ENCODE measurements around the gene IP6K1.
"Not testable (repeated sequence)": the region's sequence is repeated elsewhere in the genome, so short reads cannot be mapped to it uniquely, and the experiment has no call there.

IP6K1 gene

DNA sequence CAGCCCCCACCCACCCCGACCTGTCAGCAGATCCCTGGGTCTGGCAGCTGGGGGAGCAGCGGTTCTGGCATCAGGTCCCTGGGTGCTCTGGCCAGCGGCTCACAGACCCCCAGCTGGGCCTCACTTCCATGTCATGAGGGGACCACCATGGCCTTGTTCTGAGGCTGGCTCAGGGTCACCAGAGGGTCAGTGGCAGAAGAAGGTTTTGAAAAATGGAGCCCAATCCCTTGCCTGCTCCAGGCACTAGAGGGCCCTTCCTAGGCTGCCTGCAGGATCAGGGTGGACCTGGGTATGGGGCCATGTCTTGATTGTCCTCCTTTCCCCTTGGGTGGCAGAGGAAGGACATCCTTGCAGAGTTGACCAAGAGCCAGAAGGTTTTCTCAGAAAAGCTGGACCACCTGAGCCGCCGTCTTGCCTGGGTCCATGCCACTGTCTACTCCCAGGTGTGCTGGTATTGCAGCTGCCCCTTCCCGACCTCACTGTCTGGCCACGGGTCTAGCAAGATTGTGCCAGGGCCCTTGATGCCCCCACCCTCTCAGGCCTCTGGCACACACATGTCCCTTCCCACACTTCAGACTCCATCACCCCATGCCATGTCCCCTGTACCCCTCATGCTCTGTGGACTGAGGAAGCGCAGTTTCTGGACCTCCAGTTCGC lies 79.8 kb downstream of the IP6K1 start:
- no peak for DNase-seq

DNA sequence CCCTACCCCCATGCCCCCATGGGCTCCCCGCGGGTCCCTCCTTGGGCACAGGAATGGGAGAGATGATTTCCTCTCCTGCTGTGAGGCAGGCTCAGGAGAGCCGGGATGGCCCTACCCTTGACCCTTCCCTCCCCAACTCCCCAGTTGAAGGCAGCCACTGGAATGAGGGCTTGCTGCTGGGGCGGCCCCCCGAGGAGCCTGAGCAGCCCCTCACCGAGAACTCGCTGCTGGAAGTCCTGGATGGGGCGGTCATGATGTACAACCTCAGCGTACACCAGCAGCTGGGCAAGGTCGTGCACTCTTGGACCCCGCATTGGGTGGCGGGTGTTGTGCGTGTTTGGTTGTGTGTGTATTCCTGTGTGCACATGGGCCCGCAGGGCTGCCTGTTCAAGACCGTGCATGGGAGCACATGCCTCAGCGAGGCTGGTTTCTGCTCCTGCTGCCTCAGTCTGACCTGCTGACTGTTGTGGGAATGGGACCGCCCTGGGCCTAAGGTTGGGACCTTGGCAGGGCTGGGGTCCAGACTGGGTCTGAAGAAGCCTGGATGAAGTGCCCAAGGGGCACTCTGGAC lies 80.9 kb downstream of the IP6K1 start:
- DNase-seq: no peak

DNA sequence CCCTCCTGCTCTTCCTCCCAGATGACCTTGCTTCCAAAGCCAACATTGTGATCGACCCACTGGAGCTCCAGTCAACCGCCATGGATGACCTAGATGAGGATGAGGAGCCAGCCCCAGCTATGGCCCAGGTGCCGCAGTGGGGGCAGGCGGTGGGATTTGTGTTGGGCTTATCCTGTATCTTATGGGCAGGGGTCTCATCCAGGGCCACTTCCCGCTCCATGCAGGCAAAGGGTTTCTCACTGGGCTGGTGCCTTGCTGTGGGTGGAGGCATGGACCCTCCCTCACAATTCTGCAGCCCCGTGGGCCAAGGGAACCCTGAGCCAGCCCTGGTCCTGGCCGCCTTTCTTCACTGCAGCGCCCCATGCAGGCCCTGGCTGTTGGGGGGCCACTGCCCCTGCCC lies 81.7 kb downstream of the IP6K1 start:
- no peak for DNase-seq

DNA sequence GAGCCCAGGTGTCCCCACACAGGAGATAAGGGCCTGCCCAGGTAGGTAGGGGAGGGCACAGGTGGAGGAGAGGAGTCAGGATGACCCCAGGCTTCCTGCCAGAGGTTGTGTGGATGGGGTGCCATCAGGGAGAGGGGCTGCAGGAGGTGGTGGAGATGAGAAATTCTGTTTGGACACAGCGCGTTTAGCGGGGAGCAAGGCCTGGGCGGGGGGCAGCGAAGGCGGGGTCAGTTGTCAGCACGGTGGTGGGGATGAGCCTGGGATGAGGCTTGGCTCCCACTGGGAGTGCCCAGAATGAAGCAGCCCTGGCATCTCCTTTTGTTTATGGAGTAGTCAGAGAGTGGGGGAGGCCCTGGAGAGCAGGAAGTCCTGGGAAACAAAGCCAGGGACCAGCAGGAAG lies 82.4 kb downstream of the IP6K1 start:
- DNase-seq: no peak

DNA sequence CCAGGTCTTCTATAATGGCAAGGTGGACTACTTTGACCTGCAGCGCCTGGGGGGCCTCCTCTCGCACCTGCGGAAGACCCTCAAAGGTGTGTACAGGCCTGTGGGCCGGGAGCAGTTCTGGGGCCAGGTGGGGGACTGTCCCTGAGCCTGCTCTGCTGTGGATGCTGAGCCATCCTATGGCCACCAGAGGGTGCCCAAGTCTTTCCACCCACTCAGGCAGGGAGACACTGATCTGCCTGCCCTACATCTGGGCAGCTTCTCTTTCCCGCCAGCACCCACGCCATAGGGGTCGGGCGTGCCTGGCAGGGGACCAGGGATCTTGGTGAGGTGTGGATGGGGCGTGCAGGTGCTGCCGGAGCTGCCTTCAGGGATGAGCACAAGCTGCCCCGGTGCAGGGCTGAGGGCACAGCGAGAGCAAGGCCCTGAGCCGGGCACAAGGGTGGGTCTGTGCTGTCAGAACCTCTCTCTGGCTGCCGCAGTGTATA lies 82.9 kb downstream of the IP6K1 start:
- peak; percentile 55 for DNase-seq

DNA sequence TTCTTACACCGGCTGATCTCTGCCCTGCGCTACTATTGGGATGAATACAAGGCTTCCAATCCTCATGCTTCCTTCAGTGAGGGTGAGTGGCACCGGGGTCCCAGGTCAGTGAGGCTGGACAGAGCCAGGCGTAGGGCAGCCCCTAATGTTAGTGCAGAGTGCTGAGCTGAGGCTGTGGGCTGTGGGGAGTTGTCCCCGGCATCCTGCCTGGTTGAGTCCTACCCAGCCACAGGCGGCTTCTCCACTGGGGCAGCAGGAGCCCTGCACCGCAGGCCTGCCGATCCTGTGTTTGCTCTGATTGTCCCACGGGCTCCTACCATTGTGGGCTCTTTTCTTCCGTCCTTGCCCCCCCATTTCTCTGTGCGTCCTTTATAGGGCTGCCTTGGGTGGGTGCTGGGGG lies 83.7 kb downstream of the IP6K1 start:
- DNase-seq: no peak

DNA sequence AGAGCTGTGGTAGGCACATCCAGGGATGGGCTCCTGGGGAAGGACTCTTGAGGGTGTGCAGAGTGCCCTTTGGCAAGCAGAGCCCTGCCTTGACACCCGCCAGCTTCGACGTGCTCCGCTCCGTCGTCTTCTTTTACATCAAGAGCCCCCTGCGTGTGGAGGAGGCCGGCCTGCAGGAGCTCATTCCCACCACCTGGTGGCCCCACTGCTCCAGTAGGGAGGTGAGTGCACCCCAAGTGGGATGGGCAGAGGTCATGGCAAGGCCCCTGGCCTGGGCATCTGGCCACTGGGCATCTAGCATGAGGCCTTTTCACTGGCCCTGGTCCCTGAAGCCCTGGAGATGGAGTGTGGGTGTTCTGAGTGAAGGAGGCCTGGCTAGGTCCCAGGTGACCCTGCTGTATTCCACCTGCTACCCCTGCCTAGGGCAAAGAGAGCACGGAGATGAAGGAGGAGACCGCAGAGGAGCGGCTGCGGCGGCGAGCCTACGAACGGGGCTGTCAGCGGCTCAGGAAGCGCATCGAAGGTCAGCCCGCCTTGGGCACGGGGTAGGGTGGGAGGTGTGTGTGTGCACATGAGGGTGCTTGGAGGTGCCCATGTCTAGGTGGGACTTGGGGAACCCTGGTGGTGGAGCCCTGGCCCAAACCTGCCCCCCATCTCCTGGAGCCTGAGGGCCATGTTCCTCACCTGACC lies 84.8 kb downstream of the IP6K1 start:
- no peak for DNase-seq

DNA sequence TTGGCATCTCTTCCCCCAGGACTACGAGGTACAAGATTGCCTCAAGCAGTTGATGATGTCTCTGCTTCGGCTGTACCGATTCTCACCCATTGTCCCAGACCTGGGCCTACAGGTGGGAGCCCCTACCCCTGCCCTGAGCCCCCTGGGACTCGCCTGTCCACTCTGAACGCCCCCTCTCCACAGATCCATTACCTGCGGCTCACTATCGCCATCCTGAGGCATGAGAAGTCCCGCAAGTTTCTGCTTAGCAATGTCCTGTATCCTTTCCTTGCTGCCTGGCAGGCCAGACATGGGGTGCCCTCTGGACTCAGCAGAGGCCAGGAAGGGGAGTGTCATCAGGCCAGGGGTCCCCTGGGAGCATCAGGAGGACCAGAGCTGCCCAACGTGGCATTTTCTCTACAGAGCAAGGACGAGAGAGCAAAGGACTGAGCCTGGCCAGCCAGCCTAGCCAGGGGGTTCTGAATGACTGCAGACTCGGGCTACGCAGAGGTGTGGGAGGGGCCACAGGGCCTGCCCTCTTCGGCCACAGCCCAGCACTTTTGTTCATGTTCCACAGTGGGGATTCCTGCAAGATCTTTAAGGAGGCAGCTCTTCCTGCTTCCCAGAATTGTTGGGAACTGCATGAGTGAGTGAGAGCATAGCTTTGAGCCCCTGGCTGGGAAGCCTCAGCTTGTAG lies 85.8 kb downstream of the IP6K1 start:
- no peak for DNase-seq

DNA sequence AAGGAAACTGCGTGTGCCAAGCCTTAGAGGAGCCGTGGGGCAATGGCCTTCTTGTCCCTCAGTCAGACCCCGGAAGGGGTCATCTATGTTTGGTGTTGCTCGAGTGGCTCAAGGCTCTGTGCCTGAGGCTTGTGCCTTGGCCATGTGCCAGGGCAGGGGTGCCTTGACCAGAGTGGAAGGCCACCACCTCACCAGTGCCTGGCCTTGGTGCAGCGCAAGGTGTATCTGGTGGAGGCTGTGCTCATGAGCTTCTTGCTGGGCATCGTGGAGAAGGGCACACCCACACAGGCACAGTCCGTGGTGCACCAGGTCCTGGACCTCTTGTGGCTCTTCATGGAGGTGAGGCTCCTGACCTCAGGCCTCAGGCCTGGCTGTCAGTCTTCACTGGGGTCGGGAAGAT lies 86.3 kb downstream of the IP6K1 start:
- no peak for DNase-seq

DNA sequence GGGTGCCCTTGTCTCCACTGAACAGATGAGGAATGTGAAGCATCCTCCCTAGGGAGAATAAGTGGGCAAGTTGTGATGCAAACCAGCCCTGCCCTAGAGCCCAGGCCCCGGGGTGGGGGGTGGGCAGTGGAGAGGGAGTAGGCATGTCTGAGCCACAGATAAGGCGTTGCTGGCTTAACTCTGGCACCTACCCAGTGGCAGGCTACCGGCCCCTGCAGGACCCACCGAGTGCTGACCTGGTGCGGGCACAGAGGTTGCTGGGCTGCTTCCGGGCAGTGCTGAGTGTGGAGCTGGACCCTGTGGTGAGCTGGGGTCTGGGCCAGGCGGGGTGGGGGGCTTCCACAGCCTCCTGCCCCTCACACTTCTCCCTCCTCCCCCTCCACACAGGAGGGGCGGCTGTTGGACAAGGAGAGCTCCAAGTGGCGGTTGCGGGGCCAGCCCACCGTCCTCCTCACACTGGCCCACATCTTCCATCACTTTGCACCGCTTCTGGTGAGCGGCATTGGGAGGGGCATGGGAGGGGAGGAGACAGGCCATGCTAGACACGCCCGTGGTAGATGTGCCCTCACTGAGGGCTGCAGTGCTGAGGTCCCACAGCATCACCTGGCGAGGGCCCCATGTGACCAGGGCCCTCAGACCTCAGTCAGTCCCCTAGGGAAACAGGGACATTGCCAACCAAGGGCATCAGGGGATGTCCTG lies 86.9 kb downstream of the IP6K1 start:
- no peak for DNase-seq

DNA sequence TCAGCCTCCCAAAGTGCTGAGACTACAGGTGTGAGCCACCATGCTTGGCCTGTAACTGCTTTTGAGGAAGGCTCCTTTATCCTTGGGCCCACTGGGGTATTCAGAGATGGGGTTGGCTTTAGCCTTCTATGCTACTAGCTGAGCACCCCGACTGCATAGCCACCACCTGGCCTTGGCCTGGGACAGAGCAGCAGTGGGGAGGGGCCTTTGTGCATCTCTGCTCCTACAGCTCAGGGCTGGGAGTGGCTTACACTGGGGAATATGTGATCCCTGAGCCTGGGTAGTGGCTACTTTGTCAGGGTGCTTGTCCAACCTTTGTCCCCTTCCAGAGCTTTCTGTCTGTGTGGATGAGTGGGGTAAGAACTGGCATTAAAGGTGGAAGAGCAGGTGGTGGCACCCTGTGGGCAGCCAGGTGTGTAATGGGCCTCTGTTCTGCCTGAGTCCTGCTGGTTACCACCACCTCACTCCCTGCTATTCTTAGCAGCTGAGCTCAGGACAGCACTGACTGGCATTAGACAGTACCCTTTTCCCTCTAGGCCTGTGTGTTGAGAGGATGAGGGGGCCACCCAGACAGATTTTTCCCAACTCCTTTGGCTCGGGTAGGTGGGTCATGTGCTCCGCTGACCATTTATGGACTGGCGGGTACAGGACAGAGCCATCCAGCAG lies 90.9 kb downstream of the IP6K1 start:
- not testable (repeated sequence) for DNase-seq

DNA sequence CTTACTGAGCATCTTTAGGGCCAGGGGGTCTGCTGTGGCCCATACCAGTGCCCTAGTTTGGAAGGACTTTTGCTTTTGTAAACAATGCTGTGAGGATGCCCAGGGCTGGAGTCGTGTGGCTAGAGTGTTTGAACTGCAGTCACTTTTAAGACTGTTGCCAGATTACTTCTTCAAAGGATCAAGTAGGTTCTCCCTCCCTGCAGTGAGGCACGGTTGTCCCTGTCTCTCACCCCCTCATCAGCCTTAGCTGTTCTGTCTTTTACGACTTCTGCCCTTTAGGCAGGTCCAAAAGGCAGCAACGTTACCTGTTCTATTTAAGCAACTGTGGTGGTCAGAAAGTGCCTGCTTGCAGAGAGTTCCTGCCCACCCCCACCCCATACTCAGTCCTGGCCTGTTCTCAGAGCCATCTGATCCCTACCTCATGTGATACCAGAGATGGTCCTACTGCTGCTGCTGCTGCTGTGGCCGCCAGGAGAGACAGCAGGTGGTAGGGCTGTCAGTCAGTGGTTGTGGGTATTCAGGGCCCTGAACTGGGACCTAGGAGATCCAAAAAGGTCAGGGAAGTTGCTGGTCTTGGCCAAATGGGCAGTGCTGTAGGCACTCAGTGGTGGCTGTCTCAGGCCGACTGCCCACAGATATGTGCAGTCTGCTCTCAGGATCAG lies 91.8 kb downstream of the IP6K1 start:
- DNase-seq: not testable (repeated sequence)

DNA sequence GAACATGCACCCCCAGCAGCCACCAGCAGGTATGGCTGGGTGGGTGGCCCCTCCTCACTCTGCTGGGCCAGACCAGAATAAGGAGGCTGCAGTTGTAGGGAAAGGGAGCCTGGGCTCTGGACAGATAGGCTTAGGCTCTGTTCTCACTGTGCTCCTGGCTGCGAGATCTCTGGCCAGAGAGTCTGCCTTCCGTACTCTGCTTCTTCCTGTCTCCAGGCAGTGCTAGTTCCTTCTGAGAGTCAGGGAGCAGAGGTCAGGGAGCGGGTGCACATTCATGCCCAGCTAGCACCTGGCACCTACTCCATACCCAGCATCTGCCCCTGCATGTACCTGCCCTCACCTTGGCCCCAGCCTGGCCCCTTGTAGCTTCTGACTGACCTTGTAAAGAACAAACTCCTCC lies 94.9 kb downstream of the IP6K1 start:
- DNase-seq: not testable (repeated sequence)

DNA sequence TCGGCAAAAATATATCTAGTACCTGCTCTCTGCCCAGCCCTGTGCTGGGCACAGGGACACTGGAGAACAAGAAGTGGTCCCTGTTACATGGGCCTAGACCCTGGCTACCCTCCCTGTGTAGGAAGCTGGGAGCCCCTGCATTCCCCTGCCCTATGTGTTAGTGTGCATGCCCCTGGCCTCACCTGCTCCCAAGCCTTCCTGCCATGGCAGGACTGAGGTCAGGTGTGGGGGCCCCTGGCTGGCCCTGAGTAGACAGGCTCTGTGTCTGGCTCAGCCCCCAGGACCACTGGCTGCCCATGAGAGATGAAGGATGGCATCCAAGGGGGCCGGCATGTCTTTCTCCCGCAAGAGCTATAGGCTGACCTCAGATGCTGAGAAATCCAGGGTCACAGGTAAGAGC lies 95.5 kb downstream of the IP6K1 start:
- DNase-seq: not testable (repeated sequence)

DNA sequence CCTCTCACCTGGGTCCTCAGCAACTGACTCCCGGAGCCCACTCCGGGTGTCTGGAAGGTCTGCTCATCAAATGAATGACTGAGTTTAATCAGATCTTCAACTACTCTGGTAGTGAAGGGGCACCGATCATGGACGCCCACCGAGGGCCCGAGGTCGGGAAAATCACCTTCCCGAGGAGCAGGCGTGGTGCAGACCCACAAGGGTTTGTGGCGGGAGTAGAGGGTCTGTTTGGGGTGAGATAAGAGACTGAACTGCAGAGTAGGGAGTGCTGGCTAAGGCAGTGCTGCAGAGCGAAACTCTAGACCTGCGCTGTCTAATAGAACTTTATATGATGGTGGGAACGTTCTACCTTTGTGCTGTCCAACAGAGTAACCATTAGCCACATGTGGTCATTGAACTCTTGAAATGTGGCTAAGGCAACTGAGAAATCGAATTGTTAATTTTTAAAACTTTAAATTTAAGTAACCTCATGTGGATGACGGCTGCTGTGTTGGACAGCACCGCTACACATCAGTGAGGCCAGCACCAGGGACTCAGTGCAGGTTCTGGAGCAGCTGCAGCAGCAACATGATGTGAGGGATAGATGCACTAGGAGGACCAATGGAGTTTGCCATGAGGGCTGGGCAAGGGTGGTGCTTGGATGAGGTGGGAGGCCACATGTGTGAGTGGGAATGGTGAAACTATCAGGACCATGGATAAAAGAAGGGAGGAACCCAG lies 96.3 kb downstream of the IP6K1 start:
- not testable (repeated sequence) for DNase-seq

DNA sequence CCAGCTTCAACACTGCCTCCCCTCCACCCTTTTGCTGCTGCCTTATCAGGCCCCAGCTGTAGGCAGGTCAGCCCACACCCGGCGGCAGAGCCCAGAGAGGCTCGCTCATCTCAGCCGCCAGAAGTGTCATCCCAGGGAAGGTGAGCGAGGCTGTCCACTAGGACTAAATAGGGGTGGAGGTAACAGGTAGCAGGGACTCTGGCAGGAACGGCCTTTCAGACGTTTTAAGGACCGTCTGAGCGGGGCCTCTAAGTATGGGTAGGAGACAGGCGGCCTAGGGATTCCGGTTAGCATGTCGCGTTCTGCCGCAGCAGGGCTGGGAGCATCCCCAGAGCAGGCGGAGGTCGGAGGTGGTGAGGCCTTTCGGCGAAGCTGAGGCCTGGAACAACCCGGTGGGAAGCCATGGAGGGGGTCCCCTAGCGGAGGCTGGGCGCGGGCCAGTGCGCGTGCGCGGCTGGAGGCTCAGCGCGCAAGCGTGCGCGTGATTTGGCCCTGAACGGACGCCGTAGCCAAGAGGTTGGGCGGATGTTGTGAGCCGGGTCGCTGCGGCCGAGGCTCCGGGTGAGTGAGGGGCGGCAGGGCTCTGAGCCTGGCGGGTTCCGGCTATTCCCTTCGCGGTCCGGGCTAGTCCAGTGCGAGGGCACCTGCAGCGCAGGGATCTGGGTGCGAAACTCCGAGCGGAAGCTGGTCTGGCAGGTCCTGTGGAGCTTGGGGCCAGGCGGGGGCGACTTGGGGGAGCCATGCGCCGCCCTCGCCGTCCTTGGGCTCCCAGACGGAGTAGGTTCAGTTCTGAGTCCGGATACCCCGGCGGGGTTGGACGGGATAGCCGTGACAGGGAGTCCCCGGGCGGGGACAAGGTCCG lies 97.1 kb downstream of the IP6K1 start, which contains the start of the genes MST1 and RNF123:
Gene MST1 (minus strand): TSS at position 429 of the 862 bp plus-strand sequence. CDS start 783 bp downstream, outside the sequence.
Gene RNF123 (plus strand): TSS at position 512 of the 862 bp plus-strand sequence. CDS start 1,609 bp downstream, outside the sequence.
- no peak for DNase-seq

DNA sequence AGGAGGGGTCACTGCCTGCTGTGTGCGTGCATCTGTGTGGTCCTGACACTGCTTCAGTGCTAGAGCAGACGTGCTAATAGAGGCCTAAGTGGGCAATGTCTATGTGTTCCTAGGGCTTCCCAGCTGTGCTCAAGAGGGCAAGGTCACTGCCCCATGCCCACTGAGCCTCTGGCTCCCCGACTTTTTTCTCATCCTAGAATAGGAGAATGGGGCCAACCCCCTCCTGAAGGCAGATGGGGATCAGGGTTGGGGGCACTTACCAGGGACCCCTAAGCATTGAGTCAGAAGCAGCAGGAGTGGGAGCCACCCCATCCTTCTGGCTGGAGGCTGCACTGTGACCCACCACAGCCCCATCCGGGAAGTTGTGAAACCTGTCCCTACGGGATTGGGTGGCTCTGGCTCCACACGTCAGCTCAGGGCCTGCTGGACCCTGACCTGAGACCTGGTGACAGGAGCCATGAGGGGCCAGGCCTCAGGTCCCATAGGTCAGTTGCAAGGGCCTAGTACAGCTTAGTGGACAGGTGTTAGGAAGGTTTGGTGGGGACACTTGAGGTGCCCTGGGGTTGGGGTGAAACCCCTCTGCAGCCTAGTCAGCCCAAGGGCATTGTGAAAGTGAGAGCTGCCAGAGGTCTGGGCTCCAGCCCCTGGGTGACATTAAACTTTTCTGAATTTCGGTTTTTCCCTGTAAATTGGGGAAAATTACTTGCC lies 97.8 kb downstream of the IP6K1 start:
- not testable (repeated sequence) for DNase-seq

DNA sequence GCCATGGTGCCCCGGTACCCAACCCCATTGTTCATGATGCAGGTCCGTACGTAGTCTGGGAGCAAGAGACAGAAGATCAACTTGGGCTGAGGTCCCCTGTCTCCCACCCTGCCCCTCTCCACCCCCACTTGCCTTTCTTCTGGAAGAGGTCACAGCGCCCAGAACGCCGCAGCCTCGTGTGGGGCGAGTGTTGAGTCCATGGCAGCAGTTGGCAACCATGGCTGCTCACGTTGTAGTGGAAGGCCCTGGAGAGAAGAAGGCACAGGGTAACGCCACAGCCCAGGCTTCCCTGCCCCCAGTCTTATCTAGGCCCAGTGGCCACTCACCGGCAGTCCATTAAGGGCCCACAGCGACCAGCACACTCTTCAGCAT lies 98.9 kb downstream of the IP6K1 start:
- DNase-seq: not testable (repeated sequence)

DNA sequence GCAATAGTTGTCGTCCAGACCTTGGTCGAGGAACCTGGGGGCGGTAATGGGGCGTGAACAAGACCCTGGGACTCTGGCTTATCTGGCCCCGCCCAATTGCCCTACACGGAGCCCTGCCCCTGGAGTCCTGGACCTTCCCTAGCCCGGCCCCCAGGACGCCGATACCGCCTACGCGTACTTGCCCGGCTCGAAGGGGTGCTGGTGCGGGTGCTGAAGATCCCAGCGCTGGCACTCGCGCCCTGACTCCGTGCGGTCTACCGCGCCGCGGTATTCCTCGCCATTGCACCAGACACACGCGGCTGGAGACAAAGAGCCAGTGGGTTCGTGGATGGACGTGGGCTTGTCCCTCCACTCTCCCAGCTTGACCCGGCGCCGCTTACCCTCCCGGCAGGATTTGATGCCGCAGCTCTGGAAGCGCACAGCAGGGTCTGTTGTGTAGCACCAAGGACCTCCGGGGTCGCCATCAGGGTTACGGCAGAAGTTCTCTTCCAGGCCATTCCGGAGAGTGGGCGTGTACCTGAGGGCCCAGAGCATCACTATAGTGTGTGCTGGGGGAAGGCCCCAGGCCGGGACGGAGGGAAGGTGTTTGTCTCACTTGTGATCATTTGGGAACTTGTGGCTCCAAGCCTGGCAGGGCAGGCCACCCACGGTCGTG lies 99.4 kb downstream of the IP6K1 start:
- DNase-seq: not testable (repeated sequence)

All from NCI-H1105 treated with DMSO at 0.1 percent for 48 hours (cell line).